Lower lobe of right lung (tissue), 2 donors: ENCODE data around the gene NUDT15. TPM values are rescaled to one million over a fixed set of nuclear protein-coding genes. Genes with fewer than 3 reads are reported as not detected.

Experiments
- ATAC-seq, 2 donors: fragments of 200-7000 bp; cut with Tn5 transposase; one replicate each; pipeline ENCODE4 v1.9.1; 2020 to 2022; ENCODE audit warnings: mild to moderate bottlenecking in 2 of 2, moderate library complexity in 2 of 2
- DNase-seq: peaks from one replicate; pipeline ENCODE4 v3.0.0-alpha.2; 2020
- H3K27ac ChIP-seq: fragments of 200-600 bp; one replicate; pipeline ENCODE4 v1.8.0; 2022
- H3K27me3 ChIP-seq: fragments of 200-600 bp; one replicate; pipeline ENCODE4 v1.8.0; 2022; ENCODE audit warnings: low read depth
- H3K36me3 ChIP-seq: fragments of 200-600 bp; one replicate; pipeline ENCODE4 v1.8.0; 2022; ENCODE audit warnings: mild to moderate bottlenecking
- H3K4me1 ChIP-seq: fragments of 200-600 bp; one replicate; pipeline ENCODE4 v1.8.0; 2022
- H3K4me3 ChIP-seq: fragments of 200-600 bp; one replicate; pipeline ENCODE4 v1.8.0; 2022; ENCODE audit warnings: mild to moderate bottlenecking
- H3K9me3 ChIP-seq: fragments of 200-600 bp; one replicate; pipeline ENCODE4 v1.8.0; 2022
- CTCF ChIP-seq: fragments of 200-600 bp; IDR thresholded peaks from one replicate; pipeline ENCODE4 v1.8.0; 2022; ENCODE audit warnings: antibody characterized with exemption, mild to moderate bottlenecking
- intact Hi-C: fragments of 100-400 bp; cut with DNase I; formaldehyde crosslinking; loops from one replicate; pipeline ENCODE4 v1.11.0; 2022
- total RNA-seq: library from RNA; stranded (reverse); fragmentation: NEBNext Ultra II Directional; extraction: Animal tissue kit (Norgen Biotek cat#: 25700); gene quantifications from one replicate; pipeline ENCODE4 v1.2.1, GENCODE V29; 2021
- donor health status: DM: no; HTN: yes; CAD: no; lungs with severe emphysema.

The NUDT15 gene
- total RNA-seq, 1 donor from 2014 or later: 11.6 TPM

GRCh38 chr13:48009284-48009683, 28.2 kb upstream of the NUDT15 start:
- no peaks in the 10 kb centered on the region for H3K9me3 ChIP-seq
- H3K36me3 ChIP-seq: no peaks in the 10 kb centered on the region
- no peak for TF ChIP-seq CTCF
- ATAC-seq (peak; percentile 37 to 50), DNase-seq (no peak)
- no peaks in the 10 kb centered on the region for H3K27me3 ChIP-seq
- H3K4me1 ChIP-seq: peaks cover 3% of the 10 kb centered on the region
- intact Hi-C loops: no loop called here
- no peak overlapping the region for H3K27ac ChIP-seq
- no peak overlapping the region for H3K4me3 ChIP-seq

GRCh38 chr13:48010698-48011097, 26.8 kb upstream of the NUDT15 start:
- Histone ChIP-seq H3K4me3 (no peak overlapping the region), H3K27ac (no peak overlapping the region), H3K36me3 (no peaks in the 10 kb centered on the region), H3K9me3 (no peaks in the 10 kb centered on the region), H3K27me3 (no peaks in the 10 kb centered on the region), H3K4me1 (peaks cover 3% of the 10 kb centered on the region)
- no peak for TF ChIP-seq CTCF
- ATAC-seq (no peak), DNase-seq (no peak)
- intact Hi-C loops: no loop called here

- Histone ChIP-seq H3K36me3 (no peaks in the 10 kb centered on the region), H3K4me3 (no peak overlapping the region), H3K9me3 (no peaks in the 10 kb centered on the region), H3K27ac (no peak overlapping the region), H3K4me1 (peaks cover 3% of the 10 kb centered on the region), H3K27me3 (no peaks in the 10 kb centered on the region)
- no peak for TF ChIP-seq CTCF
- intact Hi-C loops: no loop called here
- DNase-seq: no peak
- ATAC-seq: no peak
These were observed 24.9 kb upstream of the NUDT15 start for GRCh38 chr13:48012668-48013067.

GRCh38 chr13:48014359-48014758, 23.2 kb upstream of the NUDT15 start:
- Histone ChIP-seq H3K27me3 (no peaks in the 10 kb centered on the region), H3K4me1 (peaks cover 1% of the 10 kb centered on the region), H3K4me3 (no peak overlapping the region), H3K9me3 (no peaks in the 10 kb centered on the region), H3K27ac (no peak overlapping the region), H3K36me3 (no peaks in the 10 kb centered on the region)
- intact Hi-C loops: no loop called here
- TF ChIP-seq CTCF: no peak
- ATAC-seq: no peak
- no peak for DNase-seq

- no peak for TF ChIP-seq CTCF
- intact Hi-C loops: no loop called here
- Histone ChIP-seq H3K4me1 (no peaks in the 10 kb centered on the region), H3K9me3 (no peaks in the 10 kb centered on the region), H3K27me3 (no peaks in the 10 kb centered on the region), H3K27ac (no peak overlapping the region), H3K4me3 (no peak overlapping the region), H3K36me3 (no peaks in the 10 kb centered on the region)
- no peak for DNase-seq
- no peak for ATAC-seq
These were observed 18.9 kb upstream of the NUDT15 start for GRCh38 chr13:48018637-48019036.

- no peaks in the 10 kb centered on the region for H3K27me3 ChIP-seq
- TF ChIP-seq CTCF: no peak
- H3K4me1 ChIP-seq: no peaks in the 10 kb centered on the region
- ATAC-seq (no peak), DNase-seq (no peak)
- no peaks in the 10 kb centered on the region for H3K9me3 ChIP-seq
- H3K27ac ChIP-seq: no peak overlapping the region
- no peaks in the 10 kb centered on the region for H3K36me3 ChIP-seq
- H3K4me3 ChIP-seq: no peak overlapping the region
- intact Hi-C loops: no loop called here
These were observed 17.7 kb upstream of the NUDT15 start for GRCh38 chr13:48019796-48020195.
